GM12878 (cell line): ENCODE measurements around the gene ATP1B1. TPM values are rescaled to one million over a fixed set of nuclear protein-coding genes. Genes with fewer than 3 reads are reported as not detected.

ENCODE experiments used
- ATAC-seq: fragments of 200-7000 bp; cut with Tn5 transposase; 3 replicates; pipeline ENCODE4 v1.9.1; 2020; ENCODE audit warnings: mild to moderate bottlenecking, moderate library complexity
- BruUV-seq: library from RNA; stranded (reverse); fragments of 400-500 nt; replicated peaks from 2 replicates; lab custom pipeline; 2021; lab: Mats Ljungman, UMichigan
- CTCF ChIA-PET: fragments of 300-600 bp; sonication (Branson Sonifier 250); formaldehyde crosslinking; extraction: SDS; loops from one replicate; lab custom pipeline; 2021; ENCODE audit warnings: inconsistent platforms; lab: Yijun Ruan, JAX
- POLR2A ChIA-PET: fragments of 350-600 bp; formaldehyde crosslinking; extraction: SDS; loops from one replicate; lab custom pipeline; 2021; ENCODE audit warnings: inconsistent platforms; lab: Charles Lee
- RAD21 ChIA-PET: fragments of 300-600 bp; sonication (Branson Sonifier 250); formaldehyde crosslinking; loops from one replicate; lab custom pipeline; 2023; ENCODE audit warnings: antibody characterized with exemption; ENCODE audit not compliant: unreplicated experiment; lab: Charles Lee
- SMC1A ChIA-PET: fragments of 300-600 bp; sonication (Branson Sonifier 250); formaldehyde crosslinking; loops from one replicate; lab custom pipeline; 2023; ENCODE audit not compliant: unreplicated experiment, uncharacterized antibody; lab: Charles Lee
- DNase-seq: peaks from one replicate; pipeline ENCODE4 v3.0.0-alpha.2; 2011; ENCODE audit warnings: low read depth, low spot score
- FAIRE-seq: peaks from 3 replicates; lab custom pipeline; 2011; peaks lifted over from hg19 to GRCh38; lab: Jason Lieb, UNC
- H2AFZ ChIP-seq: 2 replicates; pipeline ENCODE4 v1.6.0; 2011; ENCODE audit warnings: low read depth, low read length, control low read depth; ENCODE audit not compliant: control insufficient read depth
- H3K27ac ChIP-seq: 2 replicates; pipeline ENCODE4 v1.5.1; 2011; ENCODE audit warnings: control low read depth; ENCODE audit not compliant: control insufficient read depth, insufficient read depth
- H3K27me3 ChIP-seq, 2 experiments: replicated peaks in 1 of 2; 2 replicates each; pipeline versions ENCODE4 v1.6.0 to v1.6.1; 2011; ENCODE audit warnings: low read length in 1 of 2; ENCODE audit not compliant: control insufficient read depth in 2 of 2, insufficient read depth in 2 of 2
- H3K36me3 ChIP-seq, 2 experiments: 2 replicates each; pipeline ENCODE4 v1.5.1; 2011; ENCODE audit warnings: low read length in 1 of 2; ENCODE audit not compliant: control insufficient read depth in 2 of 2, insufficient read depth in 2 of 2
- H3K4me1 ChIP-seq: 2 replicates; pipeline ENCODE4 v1.6.1; 2011; ENCODE audit warnings: mild to moderate bottlenecking, low read length, moderate library complexity, mixed read lengths; ENCODE audit not compliant: control insufficient read depth, insufficient read depth
- H3K4me2 ChIP-seq: 2 replicates; pipeline ENCODE4 v1.6.0; 2011; ENCODE audit warnings: control low read depth; ENCODE audit not compliant: control insufficient read depth, insufficient read depth
- H3K4me3 ChIP-seq: fragments of 200-600 bp; sonication (generic); 2 replicates; pipeline ENCODE4 v1.5.1; 2016
- H3K79me2 ChIP-seq: 2 replicates; pipeline ENCODE4 v1.6.0; 2011; ENCODE audit warnings: low read length; ENCODE audit not compliant: control insufficient read depth, insufficient read depth
- H3K9ac ChIP-seq: 2 replicates; pipeline ENCODE4 v1.8.0; 2011; ENCODE audit warnings: low read length, control low read depth, mixed read lengths; ENCODE audit not compliant: control insufficient read depth, insufficient read depth
- H3K9me3 ChIP-seq: replicated peaks from 3 replicates; pipeline ENCODE4 v1.5.1; 2011; ENCODE audit warnings: mild to moderate bottlenecking, low read length; ENCODE audit not compliant: control insufficient read depth, insufficient read depth
- H4K20me1 ChIP-seq: 2 replicates; pipeline ENCODE4 v1.6.0; 2011; ENCODE audit not compliant: control insufficient read depth, insufficient read depth
- ATF3 ChIP-seq: IDR thresholded peaks from 2 replicates; pipeline ENCODE4 v1.6.1; 2011; ENCODE audit warnings: low read depth, mild to moderate bottlenecking, low read length, moderate library complexity, borderline replicate concordance; ENCODE audit errors: extremely low read depth
- CTCF ChIP-seq, 3 experiments: IDR thresholded peaks in 2 of 3; conservative IDR thresholded peaks in 1 of 3; 2 replicates each; pipeline ENCODE4 v1.5.1; 2011; ENCODE audit warnings: low read depth in 3 of 3, low read length in 3 of 3, mild to moderate bottlenecking in 3 of 3, control low read depth in 2 of 3, moderate library complexity in 2 of 3, inconsistent platforms in 1 of 3, mixed read lengths in 1 of 3; ENCODE audit not compliant: control insufficient read depth in 2 of 3, insufficient read depth in 1 of 3; ENCODE audit errors: extremely low read depth in 1 of 3
- FOXM1 ChIP-seq: IDR thresholded peaks from 2 replicates; pipeline ENCODE4 v1.6.1; 2012; ENCODE audit warnings: low read depth, mild to moderate bottlenecking, inconsistent platforms, low read length, moderate library complexity
- IKZF1 ChIP-seq: fragments of 450-650 bp; conservative IDR thresholded peaks from 2 replicates; pipeline ENCODE4 v1.6.1; 2017; ENCODE audit warnings: antibody characterized with exemption, mild to moderate bottlenecking
- JUNB ChIP-seq: IDR thresholded peaks from 2 replicates; pipeline ENCODE4 v1.6.1; 2016; ENCODE audit warnings: antibody characterized with exemption, mild to moderate bottlenecking
- MTA2 ChIP-seq: fragments of 450-650 bp; IDR thresholded peaks from 2 replicates; pipeline ENCODE4 v1.6.1; 2016; ENCODE audit warnings: low read depth, mild to moderate bottlenecking, moderate library complexity
- NBN ChIP-seq: fragments of 450-650 bp; IDR thresholded peaks from 2 replicates; pipeline ENCODE4 v1.6.1; 2016
- NR2F1 ChIP-seq: fragments of 450-650 bp; conservative IDR thresholded peaks from 2 replicates; pipeline ENCODE4 v1.6.1; 2017; ENCODE audit warnings: mild to moderate bottlenecking
- NRF1 ChIP-seq: conservative IDR thresholded peaks from 2 replicates; pipeline ENCODE4 v1.6.1; 2011; ENCODE audit warnings: mild to moderate bottlenecking, low read depth, low read length, improper control_type of control experiment
- POU2F2 ChIP-seq: IDR thresholded peaks from 3 replicates; pipeline ENCODE4 v1.6.1; 2011; ENCODE audit warnings: low read depth, mild to moderate bottlenecking, low read length, borderline replicate concordance
- RAD51 ChIP-seq: fragments of 450-650 bp; IDR thresholded peaks from 2 replicates; pipeline ENCODE4 v1.6.1; 2016; ENCODE audit warnings: moderate library complexity, mild to moderate bottlenecking, inconsistent platforms
- SPI1 ChIP-seq: IDR thresholded peaks from 2 replicates; pipeline ENCODE4 v1.6.1; 2011; ENCODE audit warnings: low read depth, mild to moderate bottlenecking, low read length, moderate library complexity, borderline replicate concordance; ENCODE audit not compliant: insufficient read depth
- TBL1XR1 ChIP-seq: IDR thresholded peaks from 2 replicates; pipeline ENCODE4 v1.6.1; 2012; ENCODE audit warnings: low read depth, low read length, improper control_type of control experiment
- USF1 ChIP-seq: IDR thresholded peaks from 2 replicates; pipeline ENCODE4 v1.6.1; 2011; ENCODE audit warnings: borderline replicate concordance, low read depth, mild to moderate bottlenecking, moderate library complexity, mixed read lengths, low read length; ENCODE audit not compliant: insufficient read depth; ENCODE audit errors: extremely low read length
- USF2 ChIP-seq: IDR thresholded peaks from 2 replicates; pipeline ENCODE4 v1.6.1; 2011; ENCODE audit warnings: low read depth, low read length, improper control_type of control experiment, borderline replicate concordance
- YY1 ChIP-seq: IDR thresholded peaks from 2 replicates; pipeline ENCODE4 v1.6.1; 2011; ENCODE audit warnings: low read depth, mild to moderate bottlenecking, low read length
- WGBS: methylation state at CpG from one replicate; pipeline ENCODE4 v1.1.6; 2016; ENCODE audit warnings: low lambda C conversion rate; ENCODE audit not compliant: insufficient replicate concordance, insufficient coverage; ENCODE audit errors: missing lambda C conversion rate; 5-methylcytosine and 5-hydroxymethylcytosine counted together
- in situ Hi-C: fragments of 300-500 bp; cut with MboI; formaldehyde crosslinking; loops from 9 replicates; pipeline ENCODE4 v1.14.3; 2018; ENCODE audit warnings: mixed read lengths
- intact Hi-C: fragments of 100-400 bp; cut with micrococcal nuclease; formaldehyde crosslinking; loops from one replicate; pipeline ENCODE4 v1.14.2; 2022; ENCODE audit not compliant: unreplicated experiment
- polyA plus RNA-seq, 11 experiments: library from polyadenylated mRNA; depleted of rRNA in 4 of 11; unstranded in 6 of 11; stranded (reverse) in 5 of 11; fragments of >200 nt; fragmentation: Nextera tagmentation in 4 of 11; fragmentation: Illumina TruSeq in 1 of 11; extraction: Ambion mirVana in 4 of 11; extraction: Trizol in 1 of 11; gene quantifications; 1 replicate in 1 of 11; 2 replicates in 10 of 11; pipeline versions ENCODE4 v1.2.1 to v1.2.3, GENCODE V29; 2011 to 2016; ENCODE audit warnings: inconsistent platforms in 2 of 11, missing spikeins in 2 of 11, low read depth in 1 of 11
- total RNA-seq, 4 experiments: library from RNA; depleted of rRNA in 3 of 4; stranded (reverse); fragments of >200 nt in 3 of 4; fragmentation: Illumina TruSeq in 1 of 4; extraction: Trizol in 1 of 4; gene quantifications; 2 replicates each; pipeline versions ENCODE4 v1.2.1 to v1.2.3, GENCODE V29; 2013 to 2021

Gene ATP1B1
- total and polyA plus RNA-seq, 10 of the 15 experiments (the other 5 are each of a cell fraction or from before 2014, with no cell fraction given): 0.84 to 14.0 (median 1.4) TPM

- TF ChIP-seq ATF3 (no peak), NBN (no peak), POU2F2 (no peak)
Measured at GRCh38 chr1:169160845-169161495, 54.5 kb downstream of the ATP1B1 start (continued).

- Histone ChIP-seq H2AFZ (no peak overlapping the region), H4K20me1 (no peaks in the 10 kb centered on the region), H3K27me3 (no peaks in the 10 kb centered on the region), H3K36me3 (no peaks in the 10 kb centered on the region), H3K4me3 (no peak overlapping the region), H3K27ac (no peak overlapping the region; the same call in 1 of the 2 replicates), H3K4me1 (peaks cover 12% of the 10 kb centered on the region; the same call in 1 of the 2 replicates), H3K79me2 (no peaks in the 10 kb centered on the region), H3K9ac (no peak overlapping the region), H3K9me3 (no peaks in the 10 kb centered on the region), H3K4me2 (0 out of 2 replicates have a peak overlapping the region, but pooled peaks have one; percentile 4)
- RAD21 ChIA-PET: interaction anchor here (0.5 to 2.4 kb wide), 23 partner anchors 11 to 820 kb away, joined by 3 to 17 read pairs (median 4); no protein-coding TSS in a partner anchor
- CTCF ChIA-PET: interaction anchor here (0.6 to 4.5 kb wide), 15 partner anchors 11 to 819 kb away, joined by 3 to 21 read pairs (median 5); no protein-coding TSS in a partner anchor
- in situ Hi-C loops: no loop called here
- SMC1A ChIA-PET: interaction anchor here (0.6 to 4.6 kb wide), 18 partner anchors 8 to 819 kb away, joined by 3 to 37 read pairs (median 5); no protein-coding TSS in a partner anchor
- ATAC-seq: peak; percentile 95
- POLR2A ChIA-PET: interaction anchor here (0.5 to 0.9 kb wide), 2 partner anchors 35 to 42 kb away, joined by 3 to 4 read pairs; no protein-coding TSS in a partner anchor
- intact Hi-C loops: loop anchor here (5.0 kb wide), 2 partner anchors 524 to 559 kb away; no protein-coding TSS in a partner anchor
- no peak for FAIRE-seq
- BruUV-seq: no TSS peak
- DNase-seq: peak; percentile 34
- WGBS: 84% methylated on average over 4 of the region's 4 CpGs
- peak; percentile 58; the same call in 1 of the 2 replicates for TF ChIP-seq MTA2
- peak; percentile 94 for TF ChIP-seq NR2F1
- peak; percentile 69 for TF ChIP-seq RAD51
- no peak for TF ChIP-seq FOXM1
- TF ChIP-seq JUNB: 0 out of 2 replicates have a peak, but pooled peaks have one; percentile 6
- 0 out of 2 replicates have a peak, but pooled peaks have one; percentile 39 for TF ChIP-seq YY1
- TF ChIP-seq USF1: no peak
- TF ChIP-seq IKZF1: peak; percentile 20; the same call in 1 of the 2 replicates
- 0 out of 2 replicates have a peak, but pooled peaks have one; percentile 22 for TF ChIP-seq TBL1XR1
- no peak for TF ChIP-seq NRF1
- TF ChIP-seq CTCF (IDR thresholded peaks at IDR 0.05 in 2 of 3, conservative IDR thresholded peaks at IDR 0.05 in 1 of 3; ENCODE audit: control insufficient read depth in 2 of 3, extremely low read depth in 1 of 3, insufficient read depth in 1 of 3, low read depth in 3 of 3, low read length in 3 of 3): peak in 1 of 3 experiments; percentile 5; a peak in 1 of 6 replicates
- TF ChIP-seq SPI1: peak; percentile 91
- TF ChIP-seq USF2: no peak
Measured at GRCh38 chr1:169161496-169162194, 55.2 kb downstream of the ATP1B1 start.
